ENCODE measurements around the gene TMEM255B.
A peak's percentile ranks its signal among the peaks of the same experiment; 100 is the strongest.

The TMEM255B gene

GRCh38 chr13:113803409-113804016, 44.5 kb downstream of the TMEM255B start:
- no peaks in the 10 kb centered on the region for H3K27me3 ChIP-seq (ENCODE audit: insufficient read depth, poor library complexity, severe bottlenecking)
- DNase-seq (ENCODE audit: low spot score) (peak; percentile 51), ATAC-seq (ENCODE audit: low read depth) (no peak)
- H3K9me3 ChIP-seq (ENCODE audit: severe bottlenecking): no peaks in the 10 kb centered on the region
- TF ChIP-seq CTCF (IDR thresholded peaks at IDR 0.05; ENCODE audit: poor library complexity, severe bottlenecking): no peak
- no peaks in the 10 kb centered on the region for H3K36me3 ChIP-seq (ENCODE audit: low read depth)
- no peaks in the 10 kb centered on the region for H3K4me1 ChIP-seq (ENCODE audit: insufficient read depth, poor library complexity, severe bottlenecking)
- H3K4me3 ChIP-seq (ENCODE audit: severe bottlenecking): no peak overlapping the region
- no peak overlapping the region for H3K27ac ChIP-seq (ENCODE audit: poor library complexity, severe bottlenecking)

- Histone ChIP-seq H3K4me3 (ENCODE audit: severe bottlenecking) (no peak overlapping the region), H3K27me3 (ENCODE audit: insufficient read depth, poor library complexity, severe bottlenecking) (no peaks in the 10 kb centered on the region), H3K36me3 (ENCODE audit: low read depth) (no peaks in the 10 kb centered on the region), H3K4me1 (ENCODE audit: insufficient read depth, poor library complexity, severe bottlenecking) (no peaks in the 10 kb centered on the region), H3K9me3 (ENCODE audit: severe bottlenecking) (no peaks in the 10 kb centered on the region), H3K27ac (ENCODE audit: poor library complexity, severe bottlenecking) (no peak overlapping the region)
- DNase-seq (ENCODE audit: low spot score) (peak; percentile 35), ATAC-seq (ENCODE audit: low read depth) (no peak)
- TF ChIP-seq CTCF (IDR thresholded peaks at IDR 0.05; ENCODE audit: poor library complexity, severe bottlenecking): no peak
These were observed 45.1 kb downstream of the TMEM255B start for GRCh38 chr13:113804017-113804702.

- Histone ChIP-seq H3K9me3 (ENCODE audit: severe bottlenecking) (no peaks in the 10 kb centered on the region), H3K36me3 (ENCODE audit: low read depth) (no peaks in the 10 kb centered on the region), H3K4me1 (ENCODE audit: insufficient read depth, poor library complexity, severe bottlenecking) (no peaks in the 10 kb centered on the region), H3K27ac (ENCODE audit: poor library complexity, severe bottlenecking) (no peak overlapping the region), H3K27me3 (ENCODE audit: insufficient read depth, poor library complexity, severe bottlenecking) (no peaks in the 10 kb centered on the region), H3K4me3 (ENCODE audit: severe bottlenecking) (no peak overlapping the region)
- no peak for TF ChIP-seq CTCF (IDR thresholded peaks at IDR 0.05; ENCODE audit: poor library complexity, severe bottlenecking)
- DNase-seq (ENCODE audit: low spot score) (peak; percentile 52), ATAC-seq (ENCODE audit: low read depth) (no peak)
These were observed 45.8 kb downstream of the TMEM255B start for GRCh38 chr13:113804703-113805430.

GRCh38 chr13:113805431-113806103, 46.5 kb downstream of the TMEM255B start:
- ATAC-seq (ENCODE audit: low read depth) (no peak), DNase-seq (ENCODE audit: low spot score) (no peak)
- no peaks in the 10 kb centered on the region for H3K9me3 ChIP-seq (ENCODE audit: severe bottlenecking)
- no peaks in the 10 kb centered on the region for H3K36me3 ChIP-seq (ENCODE audit: low read depth)
- no peak overlapping the region for H3K4me3 ChIP-seq (ENCODE audit: severe bottlenecking)
- no peak for TF ChIP-seq CTCF (IDR thresholded peaks at IDR 0.05; ENCODE audit: poor library complexity, severe bottlenecking)
- no peak overlapping the region for H3K27ac ChIP-seq (ENCODE audit: poor library complexity, severe bottlenecking)
- H3K27me3 ChIP-seq (ENCODE audit: insufficient read depth, poor library complexity, severe bottlenecking): no peaks in the 10 kb centered on the region
- no peaks in the 10 kb centered on the region for H3K4me1 ChIP-seq (ENCODE audit: insufficient read depth, poor library complexity, severe bottlenecking)
